ENCODE measurements around the gene UBC. TPM values are rescaled to one million over a fixed set of nuclear protein-coding genes. Genes with fewer than 3 reads are reported as not detected.
"Not testable (repeated sequence)": the region's sequence is repeated elsewhere in the genome, so short reads cannot be mapped to it uniquely, and the experiment has no call there.

UBC gene
- total RNA-seq, 1 donor from 2014 or later, result 847 TPM

DNA sequence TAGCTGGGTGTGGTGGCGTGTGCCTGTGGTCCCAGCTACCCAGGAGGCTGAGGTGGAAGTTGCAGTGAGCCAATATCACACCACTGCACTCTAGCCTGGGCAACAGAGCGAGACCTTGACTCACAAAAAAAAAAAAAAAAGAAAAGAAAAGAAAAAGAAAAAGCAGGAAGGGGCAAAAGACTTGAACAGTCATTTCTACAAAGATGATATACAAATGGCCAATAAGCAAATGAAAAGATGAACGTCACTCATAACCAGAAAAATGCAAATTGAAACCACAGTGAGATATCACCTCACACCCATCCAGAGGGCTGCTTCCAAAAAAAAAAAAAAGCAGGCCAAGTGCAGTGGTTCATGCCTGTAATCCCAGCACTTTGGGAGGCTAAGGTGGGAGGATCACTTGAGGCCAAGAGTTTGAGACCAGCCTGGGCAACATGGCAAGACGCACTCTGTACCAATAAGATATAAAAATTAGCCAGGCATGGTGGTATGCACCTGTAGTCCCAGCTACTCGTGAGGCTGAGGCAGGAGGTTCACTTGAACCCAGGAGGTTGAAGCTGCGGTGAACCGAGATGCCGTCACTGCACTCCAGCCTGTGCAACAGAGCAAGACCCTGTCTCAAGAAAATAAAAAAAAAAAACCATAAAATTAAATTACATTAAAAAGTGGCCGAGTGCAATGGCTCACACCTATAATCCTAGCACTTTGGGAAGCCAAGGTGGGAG, 20.5 kb downstream of the UBC start:
- DNase-seq, result no peak
- H3K36me3 Mint-ChIP-seq (ENCODE audit: low read depth), result no peaks in the 10 kb centered on the region
- peaks cover 3% of the 10 kb centered on the region for H3K9me3 Mint-ChIP-seq
- peaks cover 24% of the 10 kb centered on the region for H3K4me1 Mint-ChIP-seq
- ChIA-PET POLR2A (interaction anchor here (0.6 to 2.2 kb wide), 8 partner anchors 9 to 353 kb away, joined by 3 to 20 read pairs (median 4); partner anchors contain the start of genes SCARB1 and UBC), CTCF (interaction anchor here (0.8 to 0.9 kb wide), 2 partner anchors 12 to 119 kb away, joined by 3 read pairs; no protein-coding TSS in a partner anchor)
- peak overlapping the region; percentile 65 for H3K27ac Mint-ChIP-seq
- no peak overlapping the region for H3K4me3 Mint-ChIP-seq
- intact Hi-C loops (cut with micrococcal nuclease), result no loop called here
- H3K27me3 Mint-ChIP-seq, result no peaks in the 10 kb centered on the region
- ATAC-seq (ENCODE audit: low read depth), result peak; percentile 71
- TF ChIP-seq, protein P1, sequence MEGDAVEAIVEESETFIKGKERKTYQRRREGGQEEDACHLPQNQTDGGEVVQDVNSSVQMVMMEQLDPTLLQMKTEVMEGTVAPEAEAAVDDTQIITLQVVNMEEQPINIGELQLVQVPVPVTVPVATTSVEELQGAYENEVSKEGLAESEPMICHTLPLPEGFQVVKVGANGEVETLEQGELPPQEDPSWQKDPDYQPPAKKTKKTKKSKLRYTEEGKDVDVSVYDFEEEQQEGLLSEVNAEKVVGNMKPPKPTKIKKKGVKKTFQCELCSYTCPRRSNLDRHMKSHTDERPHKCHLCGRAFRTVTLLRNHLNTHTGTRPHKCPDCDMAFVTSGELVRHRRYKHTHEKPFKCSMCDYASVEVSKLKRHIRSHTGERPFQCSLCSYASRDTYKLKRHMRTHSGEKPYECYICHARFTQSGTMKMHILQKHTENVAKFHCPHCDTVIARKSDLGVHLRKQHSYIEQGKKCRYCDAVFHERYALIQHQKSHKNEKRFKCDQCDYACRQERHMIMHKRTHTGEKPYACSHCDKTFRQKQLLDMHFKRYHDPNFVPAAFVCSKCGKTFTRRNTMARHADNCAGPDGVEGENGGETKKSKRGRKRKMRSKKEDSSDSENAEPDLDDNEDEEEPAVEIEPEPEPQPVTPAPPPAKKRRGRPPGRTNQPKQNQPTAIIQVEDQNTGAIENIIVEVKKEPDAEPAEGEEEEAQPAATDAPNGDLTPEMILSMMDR (IDR thresholded peaks at IDR 0.05), result no peak

DNA sequence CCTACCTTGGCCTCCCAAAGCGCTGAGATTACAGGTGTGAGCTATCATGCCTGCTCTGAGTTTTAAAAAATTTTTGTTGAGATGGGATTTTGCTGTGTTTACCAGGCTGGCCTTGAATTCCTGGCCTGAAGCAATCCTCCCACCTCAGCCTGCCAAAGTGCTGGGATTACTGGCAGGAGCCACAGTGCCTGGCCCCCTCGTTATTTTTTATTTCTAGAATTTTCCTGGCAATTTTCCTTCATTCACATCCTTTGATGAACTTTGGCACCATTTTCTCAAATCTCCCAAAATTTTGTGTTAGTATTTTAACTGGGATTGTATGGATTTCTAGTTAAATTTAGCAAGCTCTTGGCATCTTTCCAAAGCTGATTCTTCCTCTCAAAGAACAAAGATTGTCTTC, 26.2 kb downstream of the UBC start:
- ATAC-seq (ENCODE audit: low read depth) (no peak), DNase-seq (no peak)
- Mint-ChIP-seq H3K36me3 (ENCODE audit: low read depth) (no peaks in the 10 kb centered on the region), H3K9me3 (no peaks in the 10 kb centered on the region), H3K27me3 (no peaks in the 10 kb centered on the region), H3K27ac (no peak overlapping the region), H3K4me1 (peaks cover 42% of the 10 kb centered on the region), H3K4me3 (no peak overlapping the region)
- TF ChIP-seq, protein P1 (IDR thresholded peaks at IDR 0.05), result no peak
- ChIA-PET CTCF (interaction anchor here (1.2 to 1.8 kb wide), 2 partner anchors 18 to 26 kb away, joined by 3 to 7 read pairs; no protein-coding TSS in a partner anchor), POLR2A (interaction anchor here (1.1 to 1.4 kb wide), 2 partner anchors 26 kb away, joined by 4 to 5 read pairs; partner anchors contain the start of gene UBC)
- intact Hi-C loops (cut with micrococcal nuclease), result no loop called here

DNA sequence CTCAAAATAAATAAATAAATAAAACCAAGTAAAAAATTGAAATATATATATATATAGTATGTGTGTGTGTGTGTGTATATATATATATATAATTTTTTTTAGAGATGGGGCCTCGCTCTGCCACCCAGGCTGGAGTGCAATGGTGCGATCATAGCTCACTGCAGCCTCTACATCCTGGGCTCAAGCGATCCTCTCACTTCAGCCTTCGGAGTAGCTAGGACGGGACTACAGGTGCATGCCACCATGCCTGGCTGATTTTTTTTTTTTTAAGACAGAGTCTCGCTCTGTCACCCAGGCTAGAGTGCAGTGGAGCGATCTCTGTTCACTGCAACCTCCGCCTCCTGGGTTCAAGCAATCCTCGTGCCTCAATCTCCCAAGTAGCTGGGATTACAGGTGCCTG, 26.7 kb downstream of the UBC start:
- POLR2A ChIA-PET, result interaction anchor here (0.6 to 1.4 kb wide), 3 partner anchors 25 to 31 kb away, joined by 3 to 5 read pairs (median 4); partner anchors contain the start of gene UBC
- H3K27ac Mint-ChIP-seq; H3K36me3 Mint-ChIP-seq (ENCODE audit: low read depth); H3K9me3 Mint-ChIP-seq; DNase-seq; H3K4me3 Mint-ChIP-seq; ATAC-seq (ENCODE audit: low read depth); intact Hi-C loops (cut with micrococcal nuclease); H3K27me3 Mint-ChIP-seq: not testable (repeated sequence)
- CTCF ChIA-PET, result interaction anchor here (1.8 kb wide), 1 partner anchor 19 kb away, joined by 7 read pairs; no protein-coding TSS in a partner anchor
- H3K4me1 Mint-ChIP-seq, result peaks cover 47% of the 10 kb centered on the region

DNA sequence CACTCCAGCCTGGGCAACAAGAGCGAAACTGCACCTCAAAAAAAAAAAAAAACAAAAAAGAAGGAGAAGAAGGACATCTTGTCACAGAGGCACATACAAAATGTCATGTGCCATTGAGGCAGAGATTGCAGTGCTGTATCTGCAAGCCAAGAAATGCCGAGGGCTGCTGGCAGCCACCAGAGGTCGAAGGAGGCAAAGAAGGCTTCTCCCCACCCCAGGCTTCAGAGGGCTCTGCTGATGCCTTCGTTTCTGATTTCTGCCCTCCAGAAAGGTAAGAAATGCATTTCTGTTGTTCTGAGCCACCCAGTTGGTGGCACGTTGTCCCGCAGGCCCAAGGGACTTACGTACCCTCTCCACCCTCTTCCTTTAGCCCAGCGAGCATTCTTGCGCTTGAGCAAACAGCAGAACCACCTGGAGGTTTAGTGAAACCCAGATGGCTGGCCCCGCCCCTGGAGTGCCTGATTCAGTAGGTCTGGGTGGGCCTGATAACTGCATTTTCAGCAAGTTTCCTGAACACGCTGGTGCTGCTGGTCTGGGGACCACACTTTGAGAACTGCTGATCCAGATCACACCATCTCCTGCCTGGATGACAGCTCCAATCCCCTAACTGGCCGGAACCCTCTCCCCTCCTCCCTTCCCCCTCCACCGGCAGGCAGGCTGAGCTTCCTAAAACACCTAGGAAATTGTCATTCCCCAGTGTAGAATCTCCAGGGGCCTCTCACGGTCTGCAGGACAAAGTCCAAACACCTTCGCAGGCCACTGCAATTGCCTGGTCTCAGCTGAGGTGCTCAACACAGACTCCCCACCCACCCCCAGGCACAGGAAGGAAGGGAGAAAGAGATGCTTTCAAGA, 29.6 kb downstream of the UBC start:
- Mint-ChIP-seq H3K9me3 (no peaks in the 10 kb centered on the region), H3K36me3 (ENCODE audit: low read depth) (no peaks in the 10 kb centered on the region), H3K27ac (peak overlapping the region; percentile 87), H3K4me3 (peak overlapping the region; percentile 70), H3K4me1 (peaks cover 65% of the 10 kb centered on the region), H3K27me3 (no peaks in the 10 kb centered on the region)
- ATAC-seq (ENCODE audit: low read depth), result peak; percentile 95
- DNase-seq, result peak; percentile 60
- TF ChIP-seq, protein P1 (IDR thresholded peaks at IDR 0.05), result no peak
- CTCF ChIA-PET, result interaction anchor here (1.0 to 1.6 kb wide), 4 partner anchors 16 to 113 kb away, joined by 3 read pairs; no protein-coding TSS in a partner anchor
- POLR2A ChIA-PET, result interaction anchor here (0.6 to 1.8 kb wide), 5 partner anchors 9 to 110 kb away, joined by 3 to 6 read pairs (median 4); partner anchors contain the start of gene UBC
- intact Hi-C loops (cut with micrococcal nuclease), result loop anchor here (1.0 to 2.0 kb wide), 2 partner anchors 13 to 22 kb away; partner anchors contain the start of gene SCARB1

Measured in activated B cell treated with CpG ODN at 0.5 μM for 24 hours (primary cell).